IMR-90 (cell line): ENCODE results near the gene TMEM190. TPM values are rescaled to one million over a fixed set of nuclear protein-coding genes. Genes with fewer than 3 reads are reported as not detected.

Experiments used
- ATAC-seq: fragments of 200-7000 bp; cut with Tn5 transposase; 2 replicates; pipeline ENCODE4 v1.9.1; 2020; ENCODE audit warnings: low read depth, mild to moderate bottlenecking, moderate library complexity
- BruUV-seq: library from RNA; stranded (reverse); fragments of 400-500 nt; replicated peaks from 2 replicates; lab custom pipeline; 2021; lab: Mats Ljungman, UMichigan
- CTCF ChIA-PET: fragments of 300-600 bp; formaldehyde crosslinking; extraction: SDS; loops from one replicate; lab custom pipeline; 2021; ENCODE audit warnings: antibody characterized with exemption; lab: Yijun Ruan, JAX
- POLR2A ChIA-PET: fragments of 300-600 bp; sonication (Branson Sonifier 250); formaldehyde crosslinking; loops from one replicate; lab custom pipeline; 2022; ENCODE audit warnings: antibody characterized with exemption; ENCODE audit not compliant: unreplicated experiment; lab: Charles Lee
- DNase-seq: peaks from one replicate; pipeline ENCODE4 v3.0.0; 2013
- H2AFZ ChIP-seq: replicated peaks from 2 replicates; pipeline ENCODE3; 2013; ENCODE audit warnings: low read length, mild to moderate bottlenecking; ENCODE audit not compliant: poor library complexity
- H2AK5ac ChIP-seq: 2 replicates; pipeline ENCODE4 v1.6.1; 2013; ENCODE audit warnings: low read depth, low read length, inconsistent platforms
- H2AK9ac ChIP-seq: replicated peaks from 2 replicates; pipeline ENCODE3; 2013; ENCODE audit warnings: mild to moderate bottlenecking, low read depth, low read length, moderate library complexity; ENCODE audit not compliant: poor library complexity
- H2BK120ac ChIP-seq: 2 replicates; pipeline ENCODE4 v1.6.1; 2013; ENCODE audit warnings: low read depth, low read length, inconsistent platforms
- H2BK15ac ChIP-seq: 3 replicates; pipeline ENCODE4 v1.6.1; 2013; ENCODE audit warnings: low read depth, low read length, inconsistent platforms
- H2BK20ac ChIP-seq: 2 replicates; pipeline ENCODE4 v1.6.1; 2013; ENCODE audit warnings: low read depth, mild to moderate bottlenecking, inconsistent platforms, low read length, moderate library complexity
- H2BK5ac ChIP-seq: 2 replicates; pipeline ENCODE4 v1.6.1; 2013; ENCODE audit warnings: mild to moderate bottlenecking, low read depth, low read length, inconsistent platforms; ENCODE audit not compliant: poor library complexity, severe bottlenecking
- H3K14ac ChIP-seq: replicated peaks from 2 replicates; pipeline ENCODE4 v1.6.1; 2013; ENCODE audit warnings: low read depth, low read length, inconsistent platforms
- H3K18ac ChIP-seq: 2 replicates; pipeline ENCODE4 v1.6.1; 2013; ENCODE audit warnings: low read depth, low read length, control low read depth
- H3K23ac ChIP-seq: 2 replicates; pipeline ENCODE4 v1.6.1; 2013; ENCODE audit warnings: low read depth, low read length, inconsistent platforms
- H3K27ac ChIP-seq: 2 replicates; pipeline ENCODE4 v1.5.1; 2013; ENCODE audit warnings: mild to moderate bottlenecking, control low read depth, low read length; ENCODE audit not compliant: insufficient read depth
- H3K27me3 ChIP-seq: 2 replicates; pipeline ENCODE4 v1.6.1; 2013; ENCODE audit warnings: low read length; ENCODE audit not compliant: control insufficient read depth, insufficient read depth
- H3K36me3 ChIP-seq: 2 replicates; pipeline ENCODE4 v1.6.1; 2013; ENCODE audit warnings: low read length, mixed read lengths; ENCODE audit not compliant: control insufficient read depth, insufficient read depth
- H3K4ac ChIP-seq: 2 replicates; pipeline ENCODE4 v1.6.1; 2013; ENCODE audit warnings: low read depth, low read length, inconsistent platforms
- H3K4me1 ChIP-seq: 2 replicates; pipeline ENCODE4 v1.6.1; 2013; ENCODE audit warnings: low read length, mixed read lengths; ENCODE audit not compliant: control insufficient read depth, insufficient read depth
- H3K4me2 ChIP-seq: 2 replicates; pipeline ENCODE4 v1.6.1; 2013; ENCODE audit warnings: low read depth, mild to moderate bottlenecking, control low read depth, low read length, moderate library complexity
- H3K4me3 ChIP-seq: 2 replicates; pipeline ENCODE4 v1.5.1; 2013; ENCODE audit warnings: low read depth, mild to moderate bottlenecking, control low read depth, low read length, moderate library complexity; ENCODE audit not compliant: insufficient read depth
- H3K56ac ChIP-seq: 2 replicates; pipeline ENCODE4 v1.6.1; 2013; ENCODE audit warnings: low read length, inconsistent platforms; ENCODE audit not compliant: insufficient read depth; ENCODE audit errors: extremely low read depth
- H3K79me1 ChIP-seq, 2 experiments: 2 replicates each; pipeline ENCODE4 v1.6.1; 2013; ENCODE audit warnings: low read length in 2 of 2, inconsistent platforms in 1 of 2, low read depth in 1 of 2
- H3K9ac ChIP-seq: 2 replicates; pipeline ENCODE4 v1.6.1; 2013; ENCODE audit warnings: low read depth, low read length, control low read depth
- H3K9me1 ChIP-seq: 2 replicates; pipeline ENCODE4 v1.6.1; 2013; ENCODE audit warnings: low read length, inconsistent platforms; ENCODE audit not compliant: insufficient read depth
- H3K9me3 ChIP-seq: 2 replicates; pipeline ENCODE4 v1.6.1; 2013; ENCODE audit warnings: low read length; ENCODE audit not compliant: control insufficient read depth, insufficient read depth
- H4K20me1 ChIP-seq: 2 replicates; pipeline ENCODE4 v1.6.1; 2013; ENCODE audit warnings: low read length, inconsistent platforms; ENCODE audit not compliant: insufficient read depth
- H4K5ac ChIP-seq: 2 replicates; pipeline ENCODE4 v1.6.1; 2013; ENCODE audit warnings: mild to moderate bottlenecking, low read depth, low read length, control low read depth
- H4K8ac ChIP-seq, 2 experiments: 2 replicates each; pipeline ENCODE4 v1.6.1; 2013; ENCODE audit warnings: low read depth in 2 of 2, low read length in 2 of 2, control low read depth in 1 of 2, inconsistent platforms in 1 of 2
- H4K91ac ChIP-seq: 2 replicates; pipeline ENCODE4 v1.6.1; 2013; ENCODE audit warnings: low read depth, low read length, inconsistent platforms; ENCODE audit not compliant: insufficient read depth
- BHLHE40 ChIP-seq: fragments of 150-350 bp; IDR thresholded peaks from 2 replicates; pipeline ENCODE4 v1.6.1; 2016; ENCODE audit warnings: mild to moderate bottlenecking, low read depth, low read length
- CEBPB ChIP-seq: IDR thresholded peaks from 2 replicates; pipeline ENCODE4 v1.6.1; 2012; ENCODE audit warnings: low read depth, low read length, improper control_type of control experiment
- CHD1 ChIP-seq: IDR thresholded peaks from 2 replicates; pipeline ENCODE4 v1.6.1; 2012; ENCODE audit warnings: low read depth, low read length, improper control_type of control experiment
- MAFK ChIP-seq: IDR thresholded peaks from 2 replicates; pipeline ENCODE4 v1.6.1; 2012; ENCODE audit warnings: low read depth, low read length, improper control_type of control experiment
- MAZ ChIP-seq: IDR thresholded peaks from 2 replicates; pipeline ENCODE4 v1.6.1; 2012; ENCODE audit warnings: low read depth, mild to moderate bottlenecking, low read length, improper control_type of control experiment, moderate library complexity, borderline replicate concordance
- MXI1 ChIP-seq: IDR thresholded peaks from 2 replicates; pipeline ENCODE4 v1.6.1; 2012; ENCODE audit warnings: low read depth, mild to moderate bottlenecking, low read length, moderate library complexity, borderline replicate concordance
- RFX5 ChIP-seq: IDR thresholded peaks from 2 replicates; pipeline ENCODE4 v1.8.0; 2012; ENCODE audit warnings: low read depth, mild to moderate bottlenecking, low read length, moderate library complexity
- WGBS, 2 experiments: methylation state at CpG; one replicate each; pipeline versions ENCODE4 v1.1.5 to v1.1.7; 2013; ENCODE audit warnings: missing lambda C conversion rate in 2 of 2; ENCODE audit not compliant: insufficient read length in 1 of 2; ENCODE audit errors: extremely low coverage in 2 of 2; 5-methylcytosine and 5-hydroxymethylcytosine counted together
- dilution Hi-C: fragments of 300-500 bp; cut with HindIII; formaldehyde crosslinking; loops from one replicate; pipeline ENCODE4 v1.14.3; 2018; ENCODE audit warnings: low sequenced_read_pairs; ENCODE audit not compliant: unreplicated experiment
- in situ Hi-C: fragments of 300-500 bp; cut with MboI; formaldehyde crosslinking; loops from 3 replicates; pipeline ENCODE4 v1.14.3; 2019; ENCODE audit warnings: low sequenced_read_pairs, inconsistent platforms, mixed read lengths
- intact Hi-C: fragments of 100-400 bp; cut with micrococcal nuclease; formaldehyde crosslinking; loops from 2 replicates; pipeline ENCODE4 v1.10.0; 2022
- polyA plus RNA-seq, 3 experiments: library from polyadenylated mRNA; depleted of rRNA; stranded (reverse); fragments of >200 nt; gene quantifications; 2 replicates each; pipeline ENCODE4 v1.2.3, GENCODE V29; 2012; ENCODE audit warnings: low replicate concordance in 1 of 3
- total RNA-seq: library from RNA; depleted of rRNA; stranded (reverse); fragments of >200 nt; gene quantifications from 2 replicates; pipeline ENCODE4 v1.2.3, GENCODE V29; 2012
- TF ChIP-seq, protein P1 (sequence below): fragments of 150-350 bp; IDR thresholded peaks from 2 replicates; pipeline ENCODE4 v1.6.1; 2017; ENCODE audit warnings: mild to moderate bottlenecking, antibody characterized with exemption, low read length, low read depth
- TF ChIP-seq, protein P2 (sequence below): conservative IDR thresholded peaks from 2 replicates; pipeline ENCODE4 v1.5.1; 2012; ENCODE audit warnings: mild to moderate bottlenecking, low read depth, low read length, improper control_type of control experiment
- TF ChIP-seq, protein P3 (sequence below): fragments of 150-350 bp; IDR thresholded peaks from 2 replicates; pipeline ENCODE4 v1.6.1; 2016; ENCODE audit warnings: low read depth, mild to moderate bottlenecking, low read length, moderate library complexity, borderline replicate concordance

Gene TMEM190
- total and polyA plus RNA-seq, 2 of the 4 experiments (the other 2 are of a cell fraction) = 1.6 TPM; not detected in 1

DNA sequence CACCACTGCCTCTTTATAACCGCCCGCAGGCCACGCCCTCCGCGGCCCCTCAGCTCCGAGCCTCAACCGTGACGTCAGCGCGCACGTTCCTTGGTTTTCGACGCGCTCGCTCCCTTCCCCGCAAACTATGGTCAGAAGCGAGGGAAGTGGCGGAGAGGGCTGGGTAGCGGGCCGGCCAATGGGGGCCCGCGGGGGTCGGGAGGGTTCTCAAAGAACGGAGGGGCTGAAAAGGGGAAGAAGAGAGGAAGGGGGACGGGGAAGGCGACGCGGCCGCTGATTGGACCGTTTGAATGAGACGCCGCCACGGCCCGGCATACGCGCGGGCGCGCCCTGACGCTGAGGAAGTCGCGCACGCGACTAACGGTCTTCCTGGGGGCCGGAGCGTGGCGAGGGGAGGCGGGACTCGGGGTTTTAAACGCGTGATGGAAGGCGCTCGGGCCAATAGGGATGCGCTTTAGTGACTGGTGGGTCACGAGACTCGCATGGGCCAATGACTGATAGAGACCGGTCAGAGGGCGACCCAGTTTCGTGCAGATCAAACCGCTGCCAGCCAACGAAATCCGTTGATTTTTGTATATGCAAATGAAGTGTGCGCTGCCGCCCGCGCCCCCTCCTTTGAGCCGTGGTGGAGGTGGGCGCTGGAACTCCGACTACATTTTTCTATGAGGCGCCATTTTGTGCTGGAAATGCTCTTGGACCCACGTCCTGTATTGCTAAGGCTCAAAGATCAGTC, 31.3 kb downstream of the TMEM190 start:
- peak overlapping the region; percentile 83 for H2BK20ac ChIP-seq
- peaks cover 20% of the 10 kb centered on the region for H3K36me3 ChIP-seq
- DNase-seq (peak; percentile 99), ATAC-seq (peak; percentile 92)
- POLR2A ChIA-PET = interaction anchor here (0.5 to 1.4 kb wide), 6 partner anchors 10 to 248 kb away, joined by 3 to 9 read pairs (median 4); no protein-coding TSS in a partner anchor
- H2AK5ac ChIP-seq = peak overlapping the region; percentile 99
- in situ Hi-C loops = no loop called here
- peak overlapping the region; percentile 96 for H3K18ac ChIP-seq
- CTCF ChIA-PET = no interaction called here
- H3K9ac ChIP-seq = peak overlapping the region; percentile 63
- WGBS, 2 experiments = 0% methylated on average over 36 of the region's 72 CpGs; no CpG with 5 or more reads in 1 of the 2 experiments
- H3K27me3 ChIP-seq = no peaks in the 10 kb centered on the region
- no peak for TF ChIP-seq MAFK
- TF ChIP-seq RFX5 = no peak
- no peak for TF ChIP-seq CEBPB
- TF ChIP-seq, protein P1, sequence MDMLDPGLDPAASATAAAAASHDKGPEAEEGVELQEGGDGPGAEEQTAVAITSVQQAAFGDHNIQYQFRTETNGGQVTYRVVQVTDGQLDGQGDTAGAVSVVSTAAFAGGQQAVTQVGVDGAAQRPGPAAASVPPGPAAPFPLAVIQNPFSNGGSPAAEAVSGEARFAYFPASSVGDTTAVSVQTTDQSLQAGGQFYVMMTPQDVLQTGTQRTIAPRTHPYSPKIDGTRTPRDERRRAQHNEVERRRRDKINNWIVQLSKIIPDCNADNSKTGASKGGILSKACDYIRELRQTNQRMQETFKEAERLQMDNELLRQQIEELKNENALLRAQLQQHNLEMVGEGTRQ = peak; percentile 97
- TF ChIP-seq MXI1 = peak; percentile 67; the same call in 1 of the 2 replicates
- TF ChIP-seq, protein P2, sequence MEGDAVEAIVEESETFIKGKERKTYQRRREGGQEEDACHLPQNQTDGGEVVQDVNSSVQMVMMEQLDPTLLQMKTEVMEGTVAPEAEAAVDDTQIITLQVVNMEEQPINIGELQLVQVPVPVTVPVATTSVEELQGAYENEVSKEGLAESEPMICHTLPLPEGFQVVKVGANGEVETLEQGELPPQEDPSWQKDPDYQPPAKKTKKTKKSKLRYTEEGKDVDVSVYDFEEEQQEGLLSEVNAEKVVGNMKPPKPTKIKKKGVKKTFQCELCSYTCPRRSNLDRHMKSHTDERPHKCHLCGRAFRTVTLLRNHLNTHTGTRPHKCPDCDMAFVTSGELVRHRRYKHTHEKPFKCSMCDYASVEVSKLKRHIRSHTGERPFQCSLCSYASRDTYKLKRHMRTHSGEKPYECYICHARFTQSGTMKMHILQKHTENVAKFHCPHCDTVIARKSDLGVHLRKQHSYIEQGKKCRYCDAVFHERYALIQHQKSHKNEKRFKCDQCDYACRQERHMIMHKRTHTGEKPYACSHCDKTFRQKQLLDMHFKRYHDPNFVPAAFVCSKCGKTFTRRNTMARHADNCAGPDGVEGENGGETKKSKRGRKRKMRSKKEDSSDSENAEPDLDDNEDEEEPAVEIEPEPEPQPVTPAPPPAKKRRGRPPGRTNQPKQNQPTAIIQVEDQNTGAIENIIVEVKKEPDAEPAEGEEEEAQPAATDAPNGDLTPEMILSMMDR = 0 out of 2 replicates have a peak, but pooled peaks have one; percentile 3
- TF ChIP-seq MAZ = peak; percentile 98
- TF ChIP-seq CHD1 = no peak
- TF ChIP-seq, protein P3, sequence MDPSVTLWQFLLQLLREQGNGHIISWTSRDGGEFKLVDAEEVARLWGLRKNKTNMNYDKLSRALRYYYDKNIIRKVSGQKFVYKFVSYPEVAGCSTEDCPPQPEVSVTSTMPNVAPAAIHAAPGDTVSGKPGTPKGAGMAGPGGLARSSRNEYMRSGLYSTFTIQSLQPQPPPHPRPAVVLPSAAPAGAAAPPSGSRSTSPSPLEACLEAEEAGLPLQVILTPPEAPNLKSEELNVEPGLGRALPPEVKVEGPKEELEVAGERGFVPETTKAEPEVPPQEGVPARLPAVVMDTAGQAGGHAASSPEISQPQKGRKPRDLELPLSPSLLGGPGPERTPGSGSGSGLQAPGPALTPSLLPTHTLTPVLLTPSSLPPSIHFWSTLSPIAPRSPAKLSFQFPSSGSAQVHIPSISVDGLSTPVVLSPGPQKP = no peak
- TF ChIP-seq BHLHE40 = peak; percentile 97
- peak overlapping the region; percentile 99 for H4K5ac ChIP-seq
- H3K9me3 ChIP-seq = no peaks in the 10 kb centered on the region
- peak overlapping the region; percentile 96 for H2AFZ ChIP-seq
- peak overlapping the region; percentile 100 for H4K8ac ChIP-seq
- peak overlapping the region; percentile 100 for H2BK15ac ChIP-seq
- peak overlapping the region; percentile 95 for H3K56ac ChIP-seq
- peaks cover 37% of the 10 kb centered on the region for H4K20me1 ChIP-seq
- peak overlapping the region; percentile 100 for H4K91ac ChIP-seq
- peaks cover 17% of the 10 kb centered on the region for H3K4me1 ChIP-seq
- intact Hi-C loops = loop anchor here (5.0 kb wide), 1 partner anchor 94 kb away; no protein-coding TSS in a partner anchor
- no TSS peak for BruUV-seq
- peak overlapping the region; percentile 64 for H3K4me3 ChIP-seq
- H3K23ac ChIP-seq = peak overlapping the region; percentile 96
- peaks cover 19% of the 10 kb centered on the region for H3K9me1 ChIP-seq
- H2BK120ac ChIP-seq = peak overlapping the region; percentile 98
- dilution Hi-C loops = no loop called here
- peak overlapping the region; percentile 100 for H2AK9ac ChIP-seq
- H3K27ac ChIP-seq = peak overlapping the region; percentile 94
- H2BK5ac ChIP-seq = peak overlapping the region; percentile 94
- peak overlapping the region; percentile 87 for H3K4me2 ChIP-seq
- peaks cover 5 to 32% of the 10 kb centered on the region in 2 experiments; a peak in 3 of 4 replicates for H3K79me1 ChIP-seq
- H3K14ac ChIP-seq = peak overlapping the region; percentile 99
- peak overlapping the region; percentile 100 for H3K4ac ChIP-seq
